Psoas muscle (tissue), 8 donors: ENCODE results near the gene SFSWAP. TPM values are rescaled to one million over a fixed set of nuclear protein-coding genes. Genes with fewer than 3 reads are reported as not detected.
A peak's percentile ranks its signal among the peaks of the same experiment; 100 is the strongest.

ENCODE experiments used
- ATAC-seq, 4 donors: fragments of 200-7000 bp; cut with Tn5 transposase; one replicate each; pipeline ENCODE4 v1.9.1; 2020; ENCODE audit warnings: moderate library complexity in 3 of 4, mild to moderate bottlenecking in 2 of 4
- DNase-seq, 2 donors: peaks; one replicate each; pipeline ENCODE4 v3.0.0-alpha.2; 2020
- H3K27ac ChIP-seq: fragments of 200-600 bp; one replicate; pipeline ENCODE4 v1.8.0; 2022
- H3K27me3 ChIP-seq, 3 donors: fragments of 200-600 bp in 1 of 3; one replicate each; pipeline versions ENCODE4 v1.6.1 to v1.8.0; 2013 to 2022; ENCODE audit warnings: low read length in 2 of 3, mild to moderate bottlenecking in 2 of 3, moderate library complexity in 1 of 3; ENCODE audit not compliant: insufficient read depth in 3 of 3
- H3K36me3 ChIP-seq, 2 donors: fragments of 200-600 bp in 1 of 2; one replicate each; pipeline versions ENCODE4 v1.6.1 to v1.8.0; 2013 to 2022; ENCODE audit warnings: low read depth in 1 of 2, mild to moderate bottlenecking in 1 of 2, moderate library complexity in 1 of 2; ENCODE audit not compliant: insufficient read depth in 1 of 2
- H3K4me1 ChIP-seq: fragments of 200-600 bp; one replicate; pipeline ENCODE4 v1.8.0; 2022
- H3K4me3 ChIP-seq: fragments of 200-600 bp; one replicate; pipeline ENCODE4 v1.8.0; 2022; ENCODE audit warnings: mild to moderate bottlenecking
- H3K9me3 ChIP-seq: fragments of 200-600 bp; one replicate; pipeline ENCODE4 v1.8.0; 2022
- WGBS, 3 donors: extraction: QIAGEN DNeasy Blood & Tissue Kit; methylation state at CpG; one replicate each; pipeline versions ENCODE4 v1.1.6 to v1.1.7; 2013; 5-methylcytosine and 5-hydroxymethylcytosine counted together
- intact Hi-C, 2 donors: fragments of 100-400 bp; cut with DNase I; formaldehyde crosslinking; loops; one replicate each; pipeline versions ENCODE4 v1.11.0 to v1.14.2; 2022
- polyA plus RNA-seq, 3 donors: library from polyadenylated mRNA; stranded (reverse); fragments of 200-250 nt; gene quantifications; one replicate each; pipeline ENCODE4 v1.2.3, GENCODE V29; 2013
- total RNA-seq, 4 donors: library from RNA; stranded (reverse); fragmentation: NEBNext Ultra II Directional in 2 of 4; extraction: Animal tissue kit (Norgen Biotek cat#: 25700) in 2 of 4; gene quantifications; one replicate each; pipeline versions ENCODE4 v1.2.1 to v1.2.4, GENCODE V29; 2021 to 2023
- TF ChIP-seq, protein P1 (sequence below): fragments of 200-600 bp; IDR thresholded peaks from one replicate; pipeline ENCODE4 v1.8.0; 2022; ENCODE audit warnings: antibody characterized with exemption
- donor health status: healthy with polysubstance abuse.
- donor health status: DM: no; HTN: no; CAD: no; lungs with moderate emphysema.
- donor health status: Bipolar disorder and iron deficiency.
- donor health status: healthy.
- donor health status: DM: yes; HTN: yes; CAD: no.
- donor health status: DM: no; HTN: no; CAD: no.
- donor health status: DM: no; HTN: no; CAD: no.
- donor health status: DM: yes; HTN: yes; CAD: no.

SFSWAP gene
- total and polyA plus RNA-seq, 7 donors = 19.4 to 34.3 (median 23.5) TPM

DNA sequence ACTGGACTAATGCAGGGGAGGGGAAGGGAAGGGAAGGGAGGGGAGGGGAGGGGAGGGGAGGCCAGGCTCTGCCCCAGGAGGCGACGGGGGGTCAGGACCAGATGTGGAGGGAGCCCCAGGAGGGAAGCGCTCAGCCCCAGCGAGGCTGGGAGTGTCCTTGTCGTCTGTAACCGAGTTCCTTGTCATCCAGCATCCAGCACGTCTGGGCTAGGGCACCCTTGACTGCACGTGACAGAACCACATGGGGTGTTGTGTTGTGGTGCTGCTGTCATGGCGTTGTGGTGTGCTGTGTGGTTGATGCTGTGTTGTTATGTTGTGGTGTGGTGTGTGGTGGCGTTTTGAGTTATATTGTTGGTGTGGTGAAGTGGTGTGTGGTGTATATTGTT lies 28.4 kb upstream of the SFSWAP start:
- DNase-seq (no peak), ATAC-seq (peak in 2 of 4 donors; percentile 12 to 20)
- Histone ChIP-seq H3K27me3 (peaks cover 0 to 10% (median 2%) of the 10 kb centered on the region in 3 donors), H3K4me1 (no peaks in the 10 kb centered on the region), H3K36me3 (no peaks in the 10 kb centered on the region), H3K9me3 (no peaks in the 10 kb centered on the region), H3K27ac (no peak overlapping the region), H3K4me3 (no peak overlapping the region)
- WGBS, 3 donors = 16 to 27% (median 22%) methylated on average over 10 of the region's 10 CpGs
- TF ChIP-seq, protein P1, sequence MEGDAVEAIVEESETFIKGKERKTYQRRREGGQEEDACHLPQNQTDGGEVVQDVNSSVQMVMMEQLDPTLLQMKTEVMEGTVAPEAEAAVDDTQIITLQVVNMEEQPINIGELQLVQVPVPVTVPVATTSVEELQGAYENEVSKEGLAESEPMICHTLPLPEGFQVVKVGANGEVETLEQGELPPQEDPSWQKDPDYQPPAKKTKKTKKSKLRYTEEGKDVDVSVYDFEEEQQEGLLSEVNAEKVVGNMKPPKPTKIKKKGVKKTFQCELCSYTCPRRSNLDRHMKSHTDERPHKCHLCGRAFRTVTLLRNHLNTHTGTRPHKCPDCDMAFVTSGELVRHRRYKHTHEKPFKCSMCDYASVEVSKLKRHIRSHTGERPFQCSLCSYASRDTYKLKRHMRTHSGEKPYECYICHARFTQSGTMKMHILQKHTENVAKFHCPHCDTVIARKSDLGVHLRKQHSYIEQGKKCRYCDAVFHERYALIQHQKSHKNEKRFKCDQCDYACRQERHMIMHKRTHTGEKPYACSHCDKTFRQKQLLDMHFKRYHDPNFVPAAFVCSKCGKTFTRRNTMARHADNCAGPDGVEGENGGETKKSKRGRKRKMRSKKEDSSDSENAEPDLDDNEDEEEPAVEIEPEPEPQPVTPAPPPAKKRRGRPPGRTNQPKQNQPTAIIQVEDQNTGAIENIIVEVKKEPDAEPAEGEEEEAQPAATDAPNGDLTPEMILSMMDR = no peak
- intact Hi-C loops = no loop called here

DNA sequence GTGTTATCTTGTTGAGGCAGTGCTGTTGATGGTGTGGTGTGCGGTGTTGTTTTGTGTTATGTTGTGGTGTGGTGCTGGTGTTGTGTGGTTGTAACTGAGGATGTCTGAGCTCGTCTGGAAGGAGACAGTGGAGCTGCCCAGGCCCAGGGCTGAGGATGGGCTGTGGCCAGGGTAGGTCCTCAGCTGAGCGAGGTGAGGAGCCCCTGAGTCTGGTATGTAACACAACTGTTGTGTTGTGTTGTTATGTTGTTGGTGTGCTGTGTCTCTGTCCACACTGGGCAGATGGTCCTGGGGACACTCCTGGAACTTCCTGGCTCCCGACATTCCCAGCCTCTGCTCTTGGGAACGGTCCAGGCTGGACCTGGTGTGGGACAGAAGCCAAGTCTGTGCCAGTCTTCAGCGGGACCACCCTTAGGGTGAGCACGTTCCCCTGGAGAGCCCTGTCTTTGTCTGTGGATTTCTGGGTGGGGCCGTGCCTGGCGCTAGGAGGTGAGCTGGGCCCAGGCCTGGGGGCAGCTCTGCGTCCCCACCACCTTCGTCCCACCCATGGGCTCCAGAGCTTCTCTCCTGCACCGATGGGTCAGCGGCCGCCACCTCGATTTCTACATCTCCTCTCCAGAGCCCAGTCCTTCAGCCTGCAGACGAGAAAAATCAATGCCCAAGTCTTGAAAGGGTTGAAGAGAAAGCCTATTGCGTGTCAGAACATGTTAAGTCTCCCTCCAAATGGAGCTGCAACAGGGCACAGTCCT lies 27.4 kb upstream of the SFSWAP start:
- WGBS, 3 donors = 69 to 75% (median 75%) methylated on average over 17 of the region's 17 CpGs
- intact Hi-C loops = no loop called here

DNA sequence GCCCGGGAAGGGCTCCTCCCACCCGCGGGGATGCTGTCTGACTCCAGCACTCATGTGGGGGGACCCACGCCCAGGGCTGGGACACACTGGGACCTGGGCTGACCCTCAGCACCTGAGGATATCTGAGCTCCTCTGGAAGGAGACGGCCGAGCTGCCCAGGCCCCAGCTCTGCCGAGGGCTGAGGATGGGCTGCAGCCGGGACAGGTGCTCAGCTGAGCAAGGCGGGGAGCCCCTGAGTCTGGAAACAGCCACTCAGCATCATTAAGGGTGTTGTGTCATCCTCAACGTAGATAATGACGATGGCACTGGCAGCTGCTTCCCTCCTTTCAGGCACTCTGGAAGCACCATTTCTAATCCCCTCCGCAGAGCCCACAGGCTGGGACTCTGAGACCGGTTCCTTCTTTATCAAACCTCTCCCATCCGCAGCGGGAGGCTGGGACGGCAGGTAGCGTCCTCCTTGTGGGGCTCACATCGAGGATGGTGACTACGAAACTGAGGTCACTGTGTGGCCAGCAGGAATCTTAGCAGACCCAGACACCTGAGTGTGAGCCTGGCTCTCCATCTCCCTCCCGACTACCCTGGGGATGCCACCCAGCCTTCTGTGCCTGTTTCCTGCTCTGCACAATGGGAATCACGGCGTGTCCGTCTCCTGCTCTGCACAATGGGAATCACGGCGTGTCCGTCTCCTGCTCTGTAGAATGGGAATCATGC lies 26.7 kb upstream of the SFSWAP start:
- ATAC-seq (no peak), DNase-seq (no peak)
- H3K27me3 ChIP-seq = peaks cover 0 to 7% (median 2%) of the 10 kb centered on the region in 3 donors
- 63 to 68% (median 68%) methylated on average over 25 to 26 of the region's 26 CpGs for WGBS, 3 donors
- no peak overlapping the region for H3K4me3 ChIP-seq
- TF ChIP-seq, protein P1 = no peak
- no peak overlapping the region for H3K27ac ChIP-seq
- intact Hi-C loops = no loop called here
- H3K9me3 ChIP-seq = no peaks in the 10 kb centered on the region
- H3K4me1 ChIP-seq = no peaks in the 10 kb centered on the region
- no peaks in the 10 kb centered on the region for H3K36me3 ChIP-seq

More for the DNA sequence above, 27.4 kb upstream of the SFSWAP start:
- ATAC-seq (no peak), DNase-seq (no peak)
- H3K9me3 ChIP-seq = no peaks in the 10 kb centered on the region
- H3K27me3 ChIP-seq = peaks cover 0 to 7% (median 2%) of the 10 kb centered on the region in 3 donors
- no peak overlapping the region for H3K4me3 ChIP-seq
- no peaks in the 10 kb centered on the region for H3K4me1 ChIP-seq
- TF ChIP-seq, protein P1 = no peak
- H3K36me3 ChIP-seq = no peaks in the 10 kb centered on the region
- H3K27ac ChIP-seq = no peak overlapping the region

DNA sequence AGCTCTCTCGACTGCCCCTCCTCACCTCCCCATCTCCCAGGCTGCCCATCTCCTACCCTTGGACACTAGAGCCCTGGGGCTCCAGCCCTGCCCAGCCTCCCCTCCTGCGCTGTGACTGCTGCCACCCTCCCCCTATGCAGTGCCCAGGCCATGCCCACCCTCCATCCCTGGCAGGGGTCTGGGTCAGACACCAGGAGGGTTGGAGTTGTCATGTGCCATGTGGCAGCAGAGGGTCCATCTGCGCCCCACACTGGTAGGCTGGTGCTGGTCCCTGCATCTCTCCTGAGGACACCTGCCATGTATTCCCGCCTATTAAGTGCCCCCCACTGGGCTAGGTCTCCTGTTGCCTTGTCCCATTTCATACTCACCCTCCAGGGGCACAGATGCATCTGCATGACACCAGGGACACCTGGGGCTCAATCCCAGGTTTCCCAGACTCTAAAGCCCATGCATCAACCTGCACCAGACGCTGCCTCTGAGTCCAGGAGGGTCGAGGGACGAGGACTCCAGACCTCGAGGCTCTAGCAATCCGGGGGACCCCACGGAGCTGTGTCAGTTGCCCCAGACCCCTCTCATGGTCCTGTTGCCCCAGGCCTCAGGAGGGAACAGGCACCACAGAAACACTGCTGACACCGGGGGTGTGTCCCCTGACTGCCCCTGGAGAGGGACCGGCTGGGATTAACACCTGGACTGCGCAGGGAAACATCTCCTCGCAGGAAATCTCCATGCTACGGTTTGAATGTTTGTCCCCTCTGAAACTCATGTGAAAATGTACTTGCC lies 23.4 kb upstream of the SFSWAP start:
- Histone ChIP-seq H3K9me3 (no peaks in the 10 kb centered on the region), H3K4me3 (no peak overlapping the region), H3K4me1 (no peaks in the 10 kb centered on the region), H3K27ac (no peak overlapping the region), H3K36me3 (no peaks in the 10 kb centered on the region), H3K27me3 (peaks cover 0 to 18% (median 4%) of the 10 kb centered on the region in 3 donors)
- intact Hi-C loops = no loop called here
- TF ChIP-seq, protein P1 = no peak
- ATAC-seq (no peak), DNase-seq (no peak)
- 71 to 76% (median 75%) methylated on average over 15 of the region's 15 CpGs for WGBS, 3 donors
